ENCODE measurements around the gene ATP6V0D1. TPM values are rescaled to one million over a fixed set of nuclear protein-coding genes. Genes with fewer than 3 reads are reported as not detected.
A peak's percentile ranks its signal among the peaks of the same experiment; 100 is the strongest.

Gene ATP6V0D1
- polyA plus RNA-seq, 1 of the 3 experiments (the other 2 are of a cell fraction): 135 TPM

GRCh38 chr16:67462279-67462655 is 18.7 kb downstream of the ATP6V0D1 start:
- WGBS (ENCODE audit: low lambda C conversion rate): 79% methylated on average over 3 of the region's 5 CpGs
- peaks cover 77% of the 10 kb centered on the region for H3K79me2 ChIP-seq (ENCODE audit: insufficient read depth)
- H3K9me2 ChIP-seq: no peaks in the 10 kb centered on the region
- H3K9me3 ChIP-seq: no peaks in the 10 kb centered on the region
- TF ChIP-seq POLR2AphosphoS5 (IDR thresholded peaks at IDR 0.05; ENCODE audit: low read depth, low read length) (no peak), NFIC (IDR thresholded peaks at IDR 0.05; ENCODE audit: borderline replicate concordance) (peak; percentile 39; the same call in 1 of the 2 replicates)
- no peak overlapping the region for H3K4me2 ChIP-seq
- ChIA-PET CTCF (interaction anchor here (0.8 to 8.2 kb wide), 10 partner anchors 11 to 184 kb away, joined by 3 to 76 read pairs (median 3); partner anchors contain the start of genes KCTD19, LRRC36 and ZDHHC1), POLR2A (no interaction called here)
- H4K20me1 ChIP-seq (ENCODE audit: insufficient read depth): peaks cover 88% of the 10 kb centered on the region
- H2AFZ ChIP-seq (ENCODE audit: low read depth): no peak overlapping the region
- no peak overlapping the region for H3K9ac ChIP-seq
- peaks cover 0 to 4% of the 10 kb centered on the region in 2 experiments for H3K36me3 ChIP-seq (replicated peaks in 1 of 2; ENCODE audit: control insufficient read depth in 1 of 2, insufficient read depth in 2 of 2, low read length in 1 of 2)
- no peak overlapping the region for H3K27ac ChIP-seq (ENCODE audit: low read depth in 2 of 2, low read length in 1 of 2)
- peaks cover 18 to 51% of the 10 kb centered on the region in 2 experiments; a peak in 3 of 4 replicates for H3K4me1 ChIP-seq (ENCODE audit: control insufficient read depth in 1 of 2, insufficient read depth in 2 of 2, low read depth in 1 of 2, low read length in 1 of 2)
- DNase-seq: no peak
- H3K4me3 ChIP-seq (ENCODE audit: low read depth in 2 of 2, low read length in 1 of 2): no peak overlapping the region
- H3F3A ChIP-seq (replicated peaks; ENCODE audit: insufficient read depth): peaks cover 7% of the 10 kb centered on the region
- no peaks in the 10 kb centered on the region for H3K27me3 ChIP-seq (ENCODE audit: insufficient read depth)

DNA sequence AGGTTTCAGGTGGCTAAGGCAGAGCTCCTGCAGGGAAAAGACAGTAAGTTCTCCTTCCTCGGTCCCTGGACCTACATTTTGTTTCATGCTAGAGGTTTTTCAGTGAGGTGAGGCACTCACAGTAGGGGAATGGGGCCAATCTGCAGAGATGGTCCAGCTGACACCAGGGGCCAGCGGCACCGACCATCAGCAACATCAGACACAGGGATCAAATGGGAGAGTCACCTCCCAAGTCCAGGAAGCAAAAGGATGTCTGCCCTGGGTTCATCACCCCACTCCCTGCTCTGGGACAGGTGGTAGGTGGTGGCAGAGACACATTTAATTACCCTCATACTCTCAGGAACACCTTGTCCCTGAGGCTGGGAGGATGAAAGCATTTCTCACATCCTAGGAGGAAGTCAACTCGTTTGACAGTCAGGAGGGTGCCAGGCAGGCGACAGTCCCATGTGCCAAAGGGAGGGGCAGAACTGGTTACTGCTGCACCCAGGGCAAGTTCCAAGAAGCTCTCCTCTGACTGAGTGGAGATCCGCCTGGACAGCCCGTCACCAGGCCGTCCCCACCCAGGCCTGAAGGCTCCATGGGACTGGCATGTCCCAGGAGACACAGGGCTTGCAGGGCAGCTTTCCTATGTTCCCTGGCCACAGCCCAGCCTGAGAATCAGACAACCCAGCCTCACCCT is 19.2 kb downstream of the ATP6V0D1 start:
- Histone ChIP-seq H3K4me1 (ENCODE audit: control insufficient read depth in 1 of 2, insufficient read depth in 2 of 2, low read depth in 1 of 2, low read length in 1 of 2) (peaks cover 18 to 56% of the 10 kb centered on the region in 2 experiments; a peak in 3 of 4 replicates), H4K20me1 (ENCODE audit: insufficient read depth) (peaks cover 87% of the 10 kb centered on the region)
- 91% methylated on average over 7 of the region's 8 CpGs for WGBS (ENCODE audit: low lambda C conversion rate)

More for the DNA sequence above, 19.2 kb downstream of the ATP6V0D1 start:
- Histone ChIP-seq H3K9me3 (no peaks in the 10 kb centered on the region), H3K79me2 (ENCODE audit: insufficient read depth) (peaks cover 73% of the 10 kb centered on the region), H3K27ac (ENCODE audit: low read depth in 2 of 2, low read length in 1 of 2) (no peak overlapping the region), H3K9ac (no peak overlapping the region), H3F3A (replicated peaks; ENCODE audit: insufficient read depth) (peaks cover 3% of the 10 kb centered on the region), H3K4me2 (no peak overlapping the region), H3K9me2 (no peaks in the 10 kb centered on the region), H2AFZ (ENCODE audit: low read depth) (no peak overlapping the region), H3K36me3 (replicated peaks in 1 of 2; ENCODE audit: control insufficient read depth in 1 of 2, insufficient read depth in 2 of 2, low read length in 1 of 2) (peaks cover 0 to 4% of the 10 kb centered on the region in 2 experiments), H3K27me3 (ENCODE audit: insufficient read depth) (no peaks in the 10 kb centered on the region), H3K4me3 (ENCODE audit: low read depth in 2 of 2, low read length in 1 of 2) (no peak overlapping the region)
- CTCF ChIA-PET: interaction anchor here (0.8 to 8.2 kb wide), 10 partner anchors 10 to 183 kb away, joined by 3 to 76 read pairs (median 3); partner anchors contain the start of genes KCTD19, LRRC36 and ZDHHC1
- no peak for DNase-seq
- POLR2A ChIA-PET: no interaction called here
- no peak for TF ChIP-seq TCF12 (IDR thresholded peaks at IDR 0.05)
- no peak for TF ChIP-seq PBX3 (IDR thresholded peaks at IDR 0.05)
- no peak for TF ChIP-seq IRF3 (IDR thresholded peaks at IDR 0.05; ENCODE audit: low read depth, low read length)
- no peak for TF ChIP-seq RXRA (IDR thresholded peaks at IDR 0.05; ENCODE audit: borderline replicate concordance, low read depth)
- TF ChIP-seq ZBTB33 (IDR thresholded peaks at IDR 0.05; ENCODE audit: borderline replicate concordance, low read depth): no peak
- no peak for TF ChIP-seq CHD2 (IDR thresholded peaks at IDR 0.05; ENCODE audit: low read length, partially characterized antibody)
- no peak for TF ChIP-seq USF1 (IDR thresholded peaks at IDR 0.05; ENCODE audit: borderline replicate concordance, low read depth)
- TF ChIP-seq MEF2A (IDR thresholded peaks at IDR 0.05; ENCODE audit: borderline replicate concordance, low read depth): no peak
- TF ChIP-seq GATA2 (CRISPR knock-in tag; IDR thresholded peaks at IDR 0.05): no peak
- TF ChIP-seq FOXJ3 (CRISPR knock-in tag; IDR thresholded peaks at IDR 0.05): no peak
- no peak for TF ChIP-seq USF2 (IDR thresholded peaks at IDR 0.05; ENCODE audit: borderline replicate concordance, low read depth, low read length)
- TF ChIP-seq NRF1 (IDR thresholded peaks at IDR 0.05; ENCODE audit: low read depth, low read length): no peak
- TF ChIP-seq SIN3A (IDR thresholded peaks at IDR 0.05; ENCODE audit: borderline replicate concordance, low read depth, low read length): no peak
- no peak for TF ChIP-seq RFX5 (IDR thresholded peaks at IDR 0.05; ENCODE audit: low read length)
- TF ChIP-seq EP300 (IDR thresholded peaks at IDR 0.05; ENCODE audit: borderline replicate concordance in 1 of 2, low read depth in 1 of 2, low read length in 1 of 2): no peak
- no peak for TF ChIP-seq GABPA (IDR thresholded peaks at IDR 0.05; ENCODE audit: low read depth)
- no peak for TF ChIP-seq EZH2phosphoT487 (IDR thresholded peaks at IDR 0.05; ENCODE audit: borderline replicate concordance, low read depth)
- TF ChIP-seq POLR2AphosphoS5 (IDR thresholded peaks at IDR 0.05; ENCODE audit: low read depth, low read length): no peak
- TF ChIP-seq RAD21 (IDR thresholded peaks at IDR 0.05; ENCODE audit: low read length): no peak
- no peak for TF ChIP-seq TEAD4 (IDR thresholded peaks at IDR 0.05; ENCODE audit: borderline replicate concordance, insufficient read depth)

Measured in SK-N-SH (cell line).